ENCODE data around the gene SSR3. TPM values are rescaled to one million over a fixed set of nuclear protein-coding genes. Genes with fewer than 3 reads are reported as not detected.

Gene SSR3
- total and polyA plus RNA-seq, 9 of the 15 experiments (the other 6 are each of a cell fraction or from before 2014, with no cell fraction given) = 104 to 464 (median 307) TPM

GRCh38 chr3:156579427-156579851 lies 24.5 kb upstream of the SSR3 start (continued):
- TF ChIP-seq THRB (CRISPR knock-in tag; conservative IDR thresholded peaks at IDR 0.05) (no peak), TCF7 (IDR thresholded peaks at IDR 0.05; ENCODE audit: borderline replicate concordance) (no peak), ERF (CRISPR knock-in tag; IDR thresholded peaks at IDR 0.05) (no peak), XRCC3 (IDR thresholded peaks at IDR 0.05) (no peak), KHSRP (IDR thresholded peaks at IDR 0.05) (no peak), ZSCAN32 (CRISPR knock-in tag; IDR thresholded peaks at IDR 0.05) (no peak), PBX2 (CRISPR knock-in tag; IDR thresholded peaks at IDR 0.05; ENCODE audit: low read depth) (no peak), PBX2 (tag; conservative IDR thresholded peaks at IDR 0.05; ENCODE audit: low read depth) (no peak), ZNF263 (CRISPR knock-in tag; IDR thresholded peaks at IDR 0.05; ENCODE audit: borderline replicate concordance) (no peak), TAF15 (IDR thresholded peaks at IDR 0.05; ENCODE audit: low read depth, low read length) (no peak), MAFF (IDR thresholded peaks at IDR 0.05; ENCODE audit: low read length) (peak; percentile 58; the same call in 1 of the 2 replicates), CXXC5 (CRISPR knock-in tag; IDR thresholded peaks at IDR 0.05) (peak; percentile 38; the same call in 1 of the 2 replicates), SAFB (IDR thresholded peaks at IDR 0.05; ENCODE audit: borderline replicate concordance, low read depth, low read length) (no peak), ATF2 (CRISPR knock-in tag; IDR thresholded peaks at IDR 0.05) (no peak), DNMT1 (IDR thresholded peaks at IDR 0.05) (no peak), ZNF24 (IDR thresholded peaks at IDR 0.05) (peak; percentile 38; the same call in 1 of the 2 replicates)
- TF ChIP-seq, protein P1, sequence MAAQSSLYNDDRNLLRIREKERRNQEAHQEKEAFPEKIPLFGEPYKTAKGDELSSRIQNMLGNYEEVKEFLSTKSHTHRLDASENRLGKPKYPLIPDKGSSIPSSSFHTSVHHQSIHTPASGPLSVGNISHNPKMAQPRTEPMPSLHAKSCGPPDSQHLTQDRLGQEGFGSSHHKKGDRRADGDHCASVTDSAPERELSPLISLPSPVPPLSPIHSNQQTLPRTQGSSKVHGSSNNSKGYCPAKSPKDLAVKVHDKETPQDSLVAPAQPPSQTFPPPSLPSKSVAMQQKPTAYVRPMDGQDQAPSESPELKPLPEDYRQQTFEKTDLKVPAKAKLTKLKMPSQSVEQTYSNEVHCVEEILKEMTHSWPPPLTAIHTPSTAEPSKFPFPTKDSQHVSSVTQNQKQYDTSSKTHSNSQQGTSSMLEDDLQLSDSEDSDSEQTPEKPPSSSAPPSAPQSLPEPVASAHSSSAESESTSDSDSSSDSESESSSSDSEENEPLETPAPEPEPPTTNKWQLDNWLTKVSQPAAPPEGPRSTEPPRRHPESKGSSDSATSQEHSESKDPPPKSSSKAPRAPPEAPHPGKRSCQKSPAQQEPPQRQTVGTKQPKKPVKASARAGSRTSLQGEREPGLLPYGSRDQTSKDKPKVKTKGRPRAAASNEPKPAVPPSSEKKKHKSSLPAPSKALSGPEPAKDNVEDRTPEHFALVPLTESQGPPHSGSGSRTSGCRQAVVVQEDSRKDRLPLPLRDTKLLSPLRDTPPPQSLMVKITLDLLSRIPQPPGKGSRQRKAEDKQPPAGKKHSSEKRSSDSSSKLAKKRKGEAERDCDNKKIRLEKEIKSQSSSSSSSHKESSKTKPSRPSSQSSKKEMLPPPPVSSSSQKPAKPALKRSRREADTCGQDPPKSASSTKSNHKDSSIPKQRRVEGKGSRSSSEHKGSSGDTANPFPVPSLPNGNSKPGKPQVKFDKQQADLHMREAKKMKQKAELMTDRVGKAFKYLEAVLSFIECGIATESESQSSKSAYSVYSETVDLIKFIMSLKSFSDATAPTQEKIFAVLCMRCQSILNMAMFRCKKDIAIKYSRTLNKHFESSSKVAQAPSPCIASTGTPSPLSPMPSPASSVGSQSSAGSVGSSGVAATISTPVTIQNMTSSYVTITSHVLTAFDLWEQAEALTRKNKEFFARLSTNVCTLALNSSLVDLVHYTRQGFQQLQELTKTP (IDR thresholded peaks at IDR 0.05; ENCODE audit: low read depth in 1 of 2, partially characterized antibody in 2 of 2) = no peak
- TF ChIP-seq, protein P2, sequence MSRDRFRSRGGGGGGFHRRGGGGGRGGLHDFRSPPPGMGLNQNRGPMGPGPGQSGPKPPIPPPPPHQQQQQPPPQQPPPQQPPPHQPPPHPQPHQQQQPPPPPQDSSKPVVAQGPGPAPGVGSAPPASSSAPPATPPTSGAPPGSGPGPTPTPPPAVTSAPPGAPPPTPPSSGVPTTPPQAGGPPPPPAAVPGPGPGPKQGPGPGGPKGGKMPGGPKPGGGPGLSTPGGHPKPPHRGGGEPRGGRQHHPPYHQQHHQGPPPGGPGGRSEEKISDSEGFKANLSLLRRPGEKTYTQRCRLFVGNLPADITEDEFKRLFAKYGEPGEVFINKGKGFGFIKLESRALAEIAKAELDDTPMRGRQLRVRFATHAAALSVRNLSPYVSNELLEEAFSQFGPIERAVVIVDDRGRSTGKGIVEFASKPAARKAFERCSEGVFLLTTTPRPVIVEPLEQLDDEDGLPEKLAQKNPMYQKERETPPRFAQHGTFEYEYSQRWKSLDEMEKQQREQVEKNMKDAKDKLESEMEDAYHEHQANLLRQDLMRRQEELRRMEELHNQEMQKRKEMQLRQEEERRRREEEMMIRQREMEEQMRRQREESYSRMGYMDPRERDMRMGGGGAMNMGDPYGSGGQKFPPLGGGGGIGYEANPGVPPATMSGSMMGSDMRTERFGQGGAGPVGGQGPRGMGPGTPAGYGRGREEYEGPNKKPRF (IDR thresholded peaks at IDR 0.05; ENCODE audit: low read depth, low read length) = no peak
